Activated naive CD4-positive, alpha-beta T cell treated with anti-CD3 and anti-CD28 coated beads for 36 hours (primary cell): ENCODE measurements around the gene SDK1. TPM values are rescaled to one million over a fixed set of nuclear protein-coding genes. Genes with fewer than 3 reads are reported as not detected.

Source experiments
- CTCF ChIA-PET: fragments of 350-600 bp; sonication (Branson Sonifier 250); formaldehyde crosslinking; loops from one replicate; lab custom pipeline; 2021; ENCODE audit warnings: antibody characterized with exemption; lab: Charles Lee
- DNase-seq: peaks from one replicate; pipeline ENCODE4 v3.0.0-alpha.2; 2020
- H3K27ac Mint-ChIP-seq: one replicate; pipeline ENCODE4 v1.8.0; 2021; ENCODE audit warnings: mild to moderate bottlenecking, mixed read lengths
- H3K27me3 Mint-ChIP-seq: one replicate; pipeline ENCODE4 v1.8.0; 2021; ENCODE audit warnings: low read depth, mixed read lengths
- H3K36me3 Mint-ChIP-seq: one replicate; pipeline ENCODE4 v1.8.0; 2021; ENCODE audit warnings: low read depth, mixed read lengths
- H3K4me1 Mint-ChIP-seq: one replicate; pipeline ENCODE4 v1.8.0; 2021; ENCODE audit warnings: low read depth, mixed read lengths
- H3K4me3 Mint-ChIP-seq: one replicate; pipeline ENCODE4 v1.8.0; 2021; ENCODE audit warnings: mild to moderate bottlenecking, moderate library complexity, mixed read lengths
- H3K9me3 Mint-ChIP-seq: one replicate; pipeline ENCODE4 v1.8.0; 2021; ENCODE audit warnings: mixed read lengths
- intact Hi-C: fragments of 100-400 bp; cut with micrococcal nuclease; formaldehyde crosslinking; loops from one replicate; pipeline ENCODE4 v1.15.1; 2023
- total RNA-seq, 2 experiments: library from RNA; stranded (reverse); gene quantifications; one replicate each; pipeline ENCODE4 v1.2.3, GENCODE V29; 2021

SDK1 gene
- total RNA-seq, 2 experiments from 2014 or later, result 1.3 to 2.0 TPM

DNA sequence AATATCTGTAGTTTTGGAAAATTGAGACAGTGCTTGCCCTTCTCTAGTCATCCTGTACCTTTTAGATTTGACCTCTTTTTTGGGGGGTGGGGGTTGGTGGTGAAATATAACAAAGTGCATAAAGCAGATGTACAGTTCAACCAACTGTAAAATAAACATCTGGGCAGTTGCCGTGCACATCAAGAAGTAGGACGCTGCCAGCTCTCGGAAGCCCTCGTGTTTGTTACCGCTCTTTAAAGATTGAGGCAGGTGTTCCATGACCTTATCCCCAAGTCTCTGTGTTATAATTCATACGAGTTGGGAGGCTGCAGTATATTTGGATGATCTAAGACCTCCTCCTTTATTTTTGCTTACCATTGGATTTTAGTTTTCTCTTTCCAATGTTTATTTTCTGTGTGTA lies 55.1 kb downstream of the SDK1 start:
- H3K27me3 Mint-ChIP-seq, result peaks cover 2% of the 10 kb centered on the region
- CTCF ChIA-PET, result no interaction called here
- no peaks in the 10 kb centered on the region for H3K36me3 Mint-ChIP-seq
- no peak for DNase-seq
- no peaks in the 10 kb centered on the region for H3K4me1 Mint-ChIP-seq
- intact Hi-C loops, result no loop called here
- no peaks in the 10 kb centered on the region for H3K9me3 Mint-ChIP-seq
- H3K27ac Mint-ChIP-seq, result no peak overlapping the region
- no peak overlapping the region for H3K4me3 Mint-ChIP-seq

DNA sequence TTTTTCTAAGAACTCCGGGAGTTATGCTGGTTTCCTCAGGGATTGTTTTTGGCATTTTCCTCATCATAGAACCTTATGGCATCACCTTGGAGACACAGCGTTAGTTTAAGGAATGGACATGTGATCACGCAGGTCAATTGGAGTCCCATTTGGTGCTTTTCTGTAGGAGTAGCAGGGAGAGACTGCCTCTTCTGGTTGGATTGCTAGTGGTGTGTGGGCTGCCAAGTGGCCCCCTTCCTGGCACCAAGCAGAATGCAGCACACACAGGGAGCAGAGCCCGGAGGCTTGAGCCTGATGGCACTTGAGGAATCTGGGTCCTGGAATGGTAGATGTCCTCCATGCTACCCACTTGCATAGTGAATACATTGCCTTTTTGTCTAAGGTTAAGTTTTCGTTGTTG lies 57.9 kb downstream of the SDK1 start:
- Mint-ChIP-seq H3K4me3 (no peak overlapping the region), H3K36me3 (no peaks in the 10 kb centered on the region), H3K27ac (no peak overlapping the region), H3K9me3 (no peaks in the 10 kb centered on the region), H3K4me1 (no peaks in the 10 kb centered on the region), H3K27me3 (no peaks in the 10 kb centered on the region)
- CTCF ChIA-PET, result no interaction called here
- DNase-seq, result no peak
- intact Hi-C loops, result no loop called here

DNA sequence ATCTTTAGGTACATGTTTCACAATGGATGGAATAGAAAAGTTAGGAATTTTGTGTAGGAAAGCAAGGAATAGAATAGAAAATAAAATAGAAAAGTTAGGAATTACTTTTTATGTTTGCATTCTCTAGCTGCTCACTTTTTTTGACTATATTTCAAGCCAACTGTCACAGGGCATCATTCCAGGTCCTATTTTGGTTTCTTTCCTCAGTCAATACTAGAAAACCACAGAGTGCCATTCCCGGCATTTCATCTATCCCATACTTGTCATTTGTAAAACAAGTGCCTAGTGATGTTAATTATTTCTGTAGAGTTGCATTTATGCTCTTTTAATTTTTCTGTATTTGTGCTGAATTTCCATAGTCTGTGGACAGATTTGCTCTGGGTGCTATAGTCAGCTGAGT lies 66.2 kb downstream of the SDK1 start:
- no peaks in the 10 kb centered on the region for H3K9me3 Mint-ChIP-seq
- H3K27me3 Mint-ChIP-seq, result no peaks in the 10 kb centered on the region
- intact Hi-C loops, result no loop called here
- no peaks in the 10 kb centered on the region for H3K36me3 Mint-ChIP-seq
- peaks cover 10% of the 10 kb centered on the region for H3K4me1 Mint-ChIP-seq
- no peak overlapping the region for H3K4me3 Mint-ChIP-seq
- no peak for DNase-seq
- CTCF ChIA-PET, result no interaction called here
- H3K27ac Mint-ChIP-seq, result no peak overlapping the region

DNA sequence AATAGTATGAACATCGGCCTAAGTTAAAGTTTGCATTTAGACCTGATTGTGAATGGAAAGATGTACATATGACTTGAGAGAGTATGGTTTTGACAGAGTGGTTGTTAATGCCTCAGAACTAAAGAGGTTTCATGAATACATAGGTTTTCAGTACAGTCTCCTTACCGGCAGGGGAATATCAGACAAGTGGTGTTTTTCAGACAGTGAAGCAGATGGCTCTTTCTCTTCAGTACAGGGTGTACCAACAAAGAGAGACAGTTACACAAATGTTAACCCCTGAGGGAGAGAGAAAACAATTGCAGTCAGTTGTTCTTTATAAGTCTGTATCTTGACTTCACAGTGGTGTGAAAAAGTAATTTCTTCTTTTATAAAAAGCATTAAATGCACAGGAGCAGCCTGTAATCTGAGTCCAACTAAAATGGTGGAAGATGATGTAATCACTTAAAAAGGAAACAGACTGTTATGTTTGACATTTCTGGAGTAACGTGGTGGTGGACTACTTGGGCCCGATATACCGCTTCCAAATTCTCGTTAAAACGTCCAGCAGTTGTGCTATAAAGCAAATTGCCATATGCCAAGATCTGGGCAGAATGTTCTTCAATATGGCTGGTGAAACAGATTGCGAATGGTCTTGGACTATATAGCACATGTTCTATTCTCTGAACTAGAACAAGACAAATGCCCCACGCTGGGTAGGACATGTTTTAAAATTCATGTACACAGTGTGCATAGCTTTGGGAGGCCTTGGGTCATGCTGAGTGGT lies 69.2 kb downstream of the SDK1 start:
- Mint-ChIP-seq H3K36me3 (no peaks in the 10 kb centered on the region), H3K27me3 (no peaks in the 10 kb centered on the region)
- CTCF ChIA-PET, result no interaction called here

DNA sequence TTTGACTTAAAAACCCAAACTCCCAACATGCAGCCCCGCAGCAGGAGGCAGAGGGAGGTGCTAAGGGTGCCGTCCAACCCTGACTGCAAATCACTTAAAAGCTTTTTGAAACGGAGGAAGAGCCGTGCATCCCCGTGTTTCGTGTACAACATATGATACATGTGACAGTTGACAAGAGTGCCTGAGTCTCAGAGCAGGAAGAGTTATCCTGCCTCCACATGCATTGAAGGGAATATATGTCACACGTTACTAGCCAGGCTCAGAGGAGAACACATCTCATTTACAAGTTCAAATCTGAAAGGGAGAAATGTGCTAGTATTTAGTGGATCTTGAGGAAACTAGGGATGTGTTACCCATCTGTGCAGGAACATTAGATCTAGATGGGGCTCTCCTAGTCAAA lies 69.9 kb downstream of the SDK1 start:
- Mint-ChIP-seq H3K27me3 (no peaks in the 10 kb centered on the region), H3K27ac (no peak overlapping the region), H3K36me3 (no peaks in the 10 kb centered on the region), H3K9me3 (no peaks in the 10 kb centered on the region), H3K4me1 (peaks cover 10% of the 10 kb centered on the region), H3K4me3 (no peak overlapping the region)
- CTCF ChIA-PET, result no interaction called here
- intact Hi-C loops, result no loop called here
- no peak for DNase-seq

More for the DNA sequence above, 69.2 kb downstream of the SDK1 start:
- no peak for DNase-seq
- H3K27ac Mint-ChIP-seq, result no peak overlapping the region
- H3K4me1 Mint-ChIP-seq, result peaks cover 10% of the 10 kb centered on the region
- intact Hi-C loops, result no loop called here
- no peaks in the 10 kb centered on the region for H3K9me3 Mint-ChIP-seq
- H3K4me3 Mint-ChIP-seq, result no peak overlapping the region

DNA sequence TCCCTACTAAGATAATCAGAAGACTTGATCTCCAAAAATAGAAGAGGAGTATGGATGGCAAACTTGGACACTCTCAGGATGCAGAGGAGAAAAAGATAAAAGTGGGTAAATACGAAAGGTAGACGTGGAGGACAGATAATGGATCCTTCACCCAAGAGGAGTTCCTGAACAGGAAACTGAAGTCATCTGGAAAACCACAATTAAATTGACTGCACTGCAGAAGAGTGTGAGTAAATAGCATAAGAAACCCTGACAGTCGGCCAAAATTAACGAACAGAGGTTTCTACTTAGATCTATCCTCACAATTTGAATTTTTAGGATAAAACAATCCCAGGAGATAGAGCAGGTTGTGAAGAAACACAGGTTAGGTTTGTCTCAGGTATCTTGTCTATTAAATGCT lies 70.5 kb downstream of the SDK1 start:
- Mint-ChIP-seq H3K9me3 (no peaks in the 10 kb centered on the region), H3K4me3 (no peak overlapping the region), H3K4me1 (peaks cover 10% of the 10 kb centered on the region), H3K27me3 (no peaks in the 10 kb centered on the region), H3K36me3 (no peaks in the 10 kb centered on the region), H3K27ac (no peak overlapping the region)
- intact Hi-C loops, result no loop called here
- CTCF ChIA-PET, result no interaction called here
- no peak for DNase-seq

DNA sequence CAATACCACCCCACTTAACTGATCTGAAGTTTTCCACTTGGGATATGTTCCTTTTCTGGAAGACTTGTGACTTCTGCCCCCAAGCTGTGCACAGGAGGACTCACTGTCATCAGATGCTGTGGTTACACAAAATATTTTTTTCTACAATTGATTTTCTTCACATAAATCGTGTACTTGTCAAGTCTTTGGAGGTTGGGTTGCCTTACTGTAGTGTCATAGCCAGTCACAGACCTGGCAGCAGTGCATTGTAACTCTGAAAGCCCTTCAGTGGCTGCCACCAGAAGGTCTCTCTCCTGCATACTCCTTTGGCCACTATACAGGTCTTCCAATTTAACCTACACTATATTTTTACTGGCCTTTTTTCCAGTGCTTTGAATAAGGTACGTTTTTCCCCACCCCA lies 73.2 kb downstream of the SDK1 start:
- Mint-ChIP-seq H3K27ac (no peak overlapping the region), H3K36me3 (no peaks in the 10 kb centered on the region), H3K27me3 (no peaks in the 10 kb centered on the region), H3K4me1 (peaks cover 10% of the 10 kb centered on the region), H3K9me3 (no peaks in the 10 kb centered on the region), H3K4me3 (no peak overlapping the region)
- DNase-seq, result no peak
- CTCF ChIA-PET, result no interaction called here
- intact Hi-C loops, result no loop called here

DNA sequence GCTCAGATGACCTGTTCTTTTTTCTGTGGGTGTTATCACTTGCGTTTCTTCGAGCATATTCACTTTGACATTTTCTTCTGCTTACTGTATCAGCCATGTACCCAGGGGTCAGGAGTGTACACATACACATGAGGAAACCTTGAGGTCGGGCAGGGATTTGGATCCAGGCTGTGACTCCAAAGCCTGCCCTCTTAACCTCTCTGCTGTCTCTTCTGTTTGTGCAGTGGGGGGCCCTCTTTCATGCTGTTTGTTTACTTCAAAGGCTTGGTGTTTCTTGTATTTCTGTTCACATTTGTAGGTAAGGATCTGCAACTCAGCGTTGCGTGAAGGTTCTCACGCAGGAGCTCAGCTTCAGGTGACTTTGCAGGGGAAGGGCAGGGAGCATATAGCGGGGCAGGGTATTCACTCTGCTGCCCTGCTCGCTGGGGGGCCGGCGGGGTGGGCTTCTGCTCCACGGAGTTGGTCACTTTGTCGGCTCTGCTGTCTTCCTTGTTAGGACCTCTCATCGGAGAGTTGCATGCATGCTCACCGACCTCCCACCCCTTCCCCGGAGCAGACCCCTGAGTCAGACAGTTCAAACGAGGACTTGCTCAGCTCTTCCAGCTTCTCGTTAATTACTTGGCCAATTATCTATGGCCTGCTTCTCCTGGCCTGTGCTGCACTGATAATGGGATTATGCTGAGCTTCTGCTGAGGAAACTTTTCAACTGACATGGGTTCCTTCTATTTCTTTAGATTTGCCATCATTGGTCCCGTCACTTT lies 77.5 kb downstream of the SDK1 start:
- Mint-ChIP-seq H3K27ac (no peak overlapping the region), H3K4me3 (no peak overlapping the region), H3K27me3 (no peaks in the 10 kb centered on the region), H3K36me3 (no peaks in the 10 kb centered on the region), H3K9me3 (no peaks in the 10 kb centered on the region), H3K4me1 (no peaks in the 10 kb centered on the region)
- intact Hi-C loops, result no loop called here
- CTCF ChIA-PET, result no interaction called here
- no peak for DNase-seq

DNA sequence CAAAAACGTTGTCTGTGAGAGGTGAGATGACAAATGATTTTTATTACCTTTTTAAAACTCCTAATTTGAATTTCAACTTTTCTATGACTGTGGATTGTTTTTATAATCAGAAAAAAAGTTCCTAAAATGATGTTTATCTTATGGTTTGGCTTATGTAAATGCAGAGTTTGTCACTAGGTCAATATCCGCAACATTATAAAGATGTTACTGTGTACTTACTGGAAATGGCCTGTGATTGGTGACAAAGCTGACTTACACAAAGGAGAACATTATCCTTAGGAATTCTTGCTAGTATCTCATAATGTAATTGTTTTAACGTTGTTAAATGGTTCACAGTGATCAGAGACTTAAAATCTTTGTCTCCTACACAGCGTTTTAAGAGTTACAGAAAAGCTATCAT lies 79.0 kb downstream of the SDK1 start:
- no peaks in the 10 kb centered on the region for H3K9me3 Mint-ChIP-seq
- intact Hi-C loops, result no loop called here
- no peaks in the 10 kb centered on the region for H3K4me1 Mint-ChIP-seq
- no peak overlapping the region for H3K4me3 Mint-ChIP-seq
- H3K27me3 Mint-ChIP-seq, result no peaks in the 10 kb centered on the region
- no peak overlapping the region for H3K27ac Mint-ChIP-seq
- H3K36me3 Mint-ChIP-seq, result no peaks in the 10 kb centered on the region
- CTCF ChIA-PET, result interaction anchor here (1.2 kb wide), 1 partner anchor 293 kb away, joined by 4 read pairs; no protein-coding TSS in a partner anchor
- DNase-seq, result no peak

DNA sequence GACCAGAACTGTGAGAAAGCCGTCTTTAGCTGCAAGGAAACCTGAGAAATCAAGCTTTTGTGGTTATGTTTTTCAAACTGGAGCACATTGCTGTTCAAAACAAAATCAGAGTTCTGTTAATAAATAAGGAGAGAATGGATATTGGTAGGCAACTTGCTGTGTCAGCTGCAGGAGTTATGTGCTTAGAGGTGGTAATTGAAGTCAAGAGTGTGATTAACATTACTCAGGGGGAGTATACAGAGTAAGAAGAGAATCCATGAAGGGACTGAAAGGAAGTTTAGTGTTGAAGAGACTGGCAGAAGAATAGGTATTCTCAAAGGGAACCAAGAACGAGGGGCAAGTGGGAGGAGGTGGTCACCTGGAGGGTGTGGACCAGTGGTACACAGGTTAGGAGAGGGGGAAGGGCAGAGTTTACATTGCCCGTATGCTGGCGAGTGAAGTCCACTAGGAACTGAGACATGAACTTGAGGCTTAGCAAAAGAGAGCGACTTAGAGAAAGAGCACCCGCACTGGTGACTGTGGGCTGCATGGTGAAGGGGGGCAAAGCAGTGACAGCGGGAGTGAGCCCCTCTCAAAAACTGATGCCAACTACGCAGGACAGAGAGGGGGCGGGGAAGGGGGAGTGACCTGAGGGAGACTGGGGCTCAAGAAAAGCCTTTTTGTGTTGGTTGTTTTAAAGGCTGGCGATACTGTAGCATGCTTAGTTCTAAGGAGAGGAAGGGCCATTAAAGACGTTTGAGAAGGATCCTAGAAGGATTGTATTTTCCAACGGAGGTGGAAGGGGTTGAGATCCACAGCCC lies 80.0 kb downstream of the SDK1 start:
- no peak overlapping the region for H3K4me3 Mint-ChIP-seq
- intact Hi-C loops, result no loop called here
- H3K36me3 Mint-ChIP-seq, result no peaks in the 10 kb centered on the region
- H3K9me3 Mint-ChIP-seq, result no peaks in the 10 kb centered on the region
- no peaks in the 10 kb centered on the region for H3K4me1 Mint-ChIP-seq
- H3K27ac Mint-ChIP-seq, result no peak overlapping the region
- DNase-seq, result no peak
- CTCF ChIA-PET, result interaction anchor here (1.2 kb wide), 1 partner anchor 292 kb away, joined by 4 read pairs; no protein-coding TSS in a partner anchor
- H3K27me3 Mint-ChIP-seq, result no peaks in the 10 kb centered on the region

DNA sequence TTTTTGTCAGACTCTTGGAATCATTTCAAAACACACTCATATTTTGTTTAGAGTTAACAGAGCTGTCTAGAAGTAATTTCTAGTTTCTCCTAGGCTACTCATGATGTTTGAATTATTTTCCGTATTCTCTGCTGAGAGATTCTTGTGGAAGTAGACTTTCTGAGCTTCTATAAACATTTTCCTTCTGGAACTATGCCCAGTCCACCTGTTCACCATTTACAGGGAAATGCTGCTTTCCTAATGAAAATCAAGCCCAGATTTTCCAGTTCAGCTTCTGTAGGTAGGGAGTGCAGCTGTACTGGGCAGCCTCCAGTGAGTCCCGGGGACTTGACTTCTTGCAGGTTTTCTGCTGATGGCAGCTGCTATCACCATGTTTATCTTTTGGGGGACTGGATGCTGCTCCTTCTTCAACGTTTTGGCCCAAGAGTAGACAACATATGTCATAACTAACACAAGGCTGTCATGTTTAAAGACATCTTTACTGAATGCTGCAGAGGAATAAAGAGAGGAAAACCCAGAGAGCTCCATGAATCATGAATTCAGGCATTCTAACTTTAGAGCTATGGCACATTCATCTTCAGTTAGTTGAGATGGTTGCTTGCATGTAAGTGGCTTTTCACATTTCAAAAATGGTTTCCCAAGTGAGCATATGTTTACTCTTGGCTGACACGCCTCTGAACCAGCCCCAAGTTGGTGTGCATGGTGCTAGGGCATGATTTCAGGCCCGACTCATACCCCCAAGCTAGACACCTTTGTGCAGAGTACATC lies 85.6 kb downstream of the SDK1 start:
- H3K27me3 Mint-ChIP-seq, result no peaks in the 10 kb centered on the region
- CTCF ChIA-PET, result interaction anchor here (1.2 kb wide), 1 partner anchor 17 kb away, joined by 3 read pairs; no protein-coding TSS in a partner anchor
- intact Hi-C loops, result no loop called here
- DNase-seq, result no peak
- H3K9me3 Mint-ChIP-seq, result peaks cover 2% of the 10 kb centered on the region
- H3K4me3 Mint-ChIP-seq, result no peak overlapping the region
- H3K36me3 Mint-ChIP-seq, result no peaks in the 10 kb centered on the region
- no peaks in the 10 kb centered on the region for H3K4me1 Mint-ChIP-seq
- no peak overlapping the region for H3K27ac Mint-ChIP-seq

DNA sequence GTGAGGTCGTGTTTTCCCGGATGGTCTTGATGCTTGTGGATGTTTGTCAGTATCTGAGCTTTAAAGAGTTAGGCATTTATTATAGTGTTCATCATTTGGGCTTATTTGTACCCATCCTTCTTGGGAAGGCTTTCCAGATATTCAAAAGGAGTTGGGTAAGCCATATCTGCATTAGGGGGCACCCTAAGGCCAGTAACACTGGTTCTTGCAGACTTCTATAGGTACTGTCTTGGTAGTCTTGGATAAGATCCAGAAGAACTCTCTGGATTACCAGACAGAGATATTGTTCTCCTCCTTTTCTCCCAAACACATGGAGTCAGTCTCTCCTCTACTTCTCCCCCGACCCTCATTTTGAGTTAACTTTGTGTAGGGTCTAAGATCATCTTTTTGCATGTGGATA lies 92.8 kb downstream of the SDK1 start:
- no peaks in the 10 kb centered on the region for H3K4me1 Mint-ChIP-seq
- CTCF ChIA-PET, result interaction anchor here (0.9 kb wide), 1 partner anchor 279 kb away, joined by 3 read pairs; no protein-coding TSS in a partner anchor

More for the DNA sequence above, 92.8 kb downstream of the SDK1 start:
- Mint-ChIP-seq H3K27ac (no peak overlapping the region), H3K4me3 (no peak overlapping the region), H3K36me3 (peaks cover 1% of the 10 kb centered on the region), H3K9me3 (peaks cover 19% of the 10 kb centered on the region), H3K27me3 (no peaks in the 10 kb centered on the region)
- intact Hi-C loops, result loop anchor here (5.0 kb wide), 1 partner anchor 503 kb away; no protein-coding TSS in a partner anchor
- no peak for DNase-seq
